Liver (tissue), 3 donors: ENCODE results near the gene TPSD1.

Experiments
- ATF3 ChIP-seq: IDR thresholded peaks from 2 replicates; pipeline ENCODE4 v1.6.1; 2016; ENCODE audit warnings: antibody characterized with exemption
- CTCF ChIP-seq: fragments of 150-350 bp; IDR thresholded peaks from 2 replicates; pipeline ENCODE4 v1.5.1; 2017; ENCODE audit warnings: improper control_type of control experiment, low read depth, low read length; ENCODE audit not compliant: missing input control
- donor health status: healthy.
- donor health status: healthy.

GRCh38 chr16:1224558-1224957, 31.3 kb upstream of the TPSD1 start:
- no peak for TF ChIP-seq ATF3
- no peak for TF ChIP-seq CTCF
